CD4-positive, alpha-beta T cell treated with Interleukin-2 at 100 ng/mL for 4 hours (primary cell): Measurements from ENCODE around the gene RNF144A.
"Not testable (repeated sequence)": the region's sequence is repeated elsewhere in the genome, so short reads cannot be mapped to it uniquely, and the experiment has no call there.

ENCODE experiments used
- DNase-seq: peaks from one replicate; pipeline ENCODE4 v3.0.0-alpha.2; 2020; ENCODE audit warnings: low spot score

RNF144A gene

DNA sequence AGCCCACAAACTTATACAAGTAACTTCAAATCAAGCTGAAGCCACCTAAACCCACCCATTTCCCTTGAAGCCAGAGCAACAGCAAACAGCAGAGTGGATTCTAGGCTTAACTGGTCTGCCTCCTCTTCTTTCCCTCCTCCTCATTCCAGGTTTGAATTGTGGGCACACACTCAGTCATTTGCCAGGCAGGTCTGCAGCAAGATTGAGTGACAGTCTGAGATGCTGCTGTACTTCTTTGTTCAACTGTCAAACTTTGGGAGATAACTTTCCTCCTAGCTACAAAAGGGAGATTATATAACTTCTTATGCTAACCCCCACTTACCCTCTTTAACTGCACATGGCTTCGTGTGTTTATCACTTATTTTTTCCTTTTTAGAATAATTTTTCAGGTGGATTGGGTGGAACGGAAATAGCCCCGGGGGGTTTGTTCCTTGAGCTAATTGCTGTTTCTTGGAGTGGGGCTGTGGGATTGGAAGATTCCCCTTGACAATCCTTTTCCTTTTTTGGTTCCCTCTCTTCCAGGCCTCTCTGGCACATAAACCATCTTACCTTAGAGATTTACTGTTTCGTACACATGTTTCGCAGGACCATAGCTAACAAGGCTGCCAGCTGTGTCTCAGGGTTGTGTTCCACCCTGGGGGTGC lies 55.0 kb downstream of the RNF144A start:
- no peak for DNase-seq

DNA sequence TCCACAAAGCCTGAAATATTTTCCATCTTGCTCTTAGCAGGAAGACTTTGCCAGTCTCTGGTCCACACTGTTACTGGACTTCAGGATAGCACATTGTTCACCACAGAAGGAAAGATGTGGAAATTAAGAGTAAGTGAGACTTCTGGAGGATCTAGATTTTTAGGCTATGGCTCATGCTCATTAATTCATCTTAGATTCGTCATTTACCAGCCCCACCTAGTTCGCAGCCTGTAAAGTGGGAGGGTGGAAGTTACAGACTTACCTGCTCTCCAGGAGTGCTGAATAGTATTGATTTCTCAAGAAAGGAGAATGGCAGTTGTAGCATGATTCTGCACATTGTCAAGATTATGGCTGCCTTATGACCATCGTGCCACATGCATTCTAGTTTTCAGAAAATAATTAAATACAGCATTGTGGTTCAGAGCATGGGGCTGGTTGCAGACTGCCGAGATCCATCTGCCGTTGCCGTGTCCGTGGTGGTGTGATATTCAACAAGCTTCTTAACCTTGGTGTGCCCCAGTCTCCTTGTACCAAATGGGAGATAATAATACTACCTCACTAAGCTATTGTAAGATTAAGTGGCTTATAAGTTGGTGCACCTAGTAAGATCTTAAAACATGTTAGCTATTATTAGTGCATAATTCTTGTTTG lies 56.8 kb downstream of the RNF144A start:
- DNase-seq: no peak

- DNase-seq: no peak
These were observed 58.8 kb downstream of the RNF144A start for GRCh38 chr2:6975988-6976387.

GRCh38 chr2:6977113-6977741 lies 60.0 kb downstream of the RNF144A start:
- no peak for DNase-seq

GRCh38 chr2:6977786-6978185 lies 60.6 kb downstream of the RNF144A start:
- no peak for DNase-seq

DNA sequence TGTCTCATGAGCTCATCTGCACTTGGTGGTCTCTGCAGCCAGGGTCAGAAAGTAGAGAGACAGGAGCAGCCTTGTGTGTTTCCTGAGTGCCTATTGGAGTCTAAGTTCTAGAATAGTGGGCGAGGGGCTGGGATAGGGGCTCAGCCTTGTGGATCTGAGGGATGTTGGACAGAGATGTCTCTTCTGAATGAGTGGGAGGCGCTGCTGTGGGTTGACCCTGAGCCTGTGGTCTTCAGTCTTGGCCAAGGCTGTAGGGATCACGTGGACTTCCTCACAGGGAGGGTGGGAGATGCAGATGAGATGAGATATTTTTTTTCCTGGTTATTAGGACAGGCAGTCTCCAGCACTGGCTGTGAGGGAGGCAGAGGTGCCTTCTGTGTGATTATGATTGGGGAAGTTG lies 61.8 kb downstream of the RNF144A start:
- no peak for DNase-seq

DNA sequence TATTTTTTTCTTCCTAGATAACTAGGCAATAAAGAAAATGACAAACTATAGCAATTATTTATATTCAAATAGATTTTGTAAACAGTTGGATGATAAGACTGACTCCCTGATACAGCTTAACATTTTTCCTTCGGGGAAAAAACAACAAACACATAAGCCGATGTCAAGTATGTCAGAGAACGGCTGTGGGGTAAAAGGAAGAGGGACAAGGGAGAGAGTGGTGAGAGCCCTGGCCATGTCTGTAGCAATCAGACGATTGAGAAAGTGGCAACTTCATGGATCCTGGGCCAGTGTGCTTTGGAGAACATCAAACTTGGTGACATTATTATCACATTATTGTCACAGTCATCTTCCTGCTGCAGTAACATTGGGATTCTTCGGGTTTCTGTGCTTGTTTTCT lies 65.2 kb downstream of the RNF144A start:
- DNase-seq: no peak

DNA sequence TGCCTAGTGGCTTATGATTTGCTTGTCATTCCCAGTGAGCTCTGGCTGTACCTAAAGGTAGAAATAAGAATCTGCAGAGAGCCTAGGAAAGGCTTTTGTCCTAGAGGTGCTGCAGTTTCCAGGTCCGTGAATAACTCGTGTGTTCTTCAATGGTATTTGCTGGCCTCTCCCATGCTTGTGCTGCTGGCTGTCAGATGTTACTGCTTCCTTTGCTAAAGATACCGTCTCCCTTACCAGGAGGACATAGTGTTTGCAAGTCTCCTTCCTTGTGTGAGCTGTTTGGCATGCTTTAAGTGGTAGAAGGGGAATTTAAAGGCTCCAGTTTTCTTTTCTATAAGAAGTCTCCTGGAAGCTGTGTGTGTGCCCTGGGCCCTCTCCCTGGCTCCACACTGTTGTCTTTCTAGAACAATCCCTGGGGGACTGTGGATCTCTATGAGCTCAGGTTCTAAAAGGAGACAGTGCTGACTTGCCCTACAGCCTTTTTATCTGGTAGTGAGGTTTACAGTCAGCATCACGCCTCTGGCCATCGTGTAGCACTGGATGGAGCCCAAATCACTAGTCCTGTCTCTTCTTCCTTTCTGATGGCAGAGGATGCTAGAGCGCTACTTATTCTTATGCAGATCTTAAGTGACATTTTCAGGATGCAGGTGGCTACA lies 65.8 kb downstream of the RNF144A start:
- no peak for DNase-seq

DNA sequence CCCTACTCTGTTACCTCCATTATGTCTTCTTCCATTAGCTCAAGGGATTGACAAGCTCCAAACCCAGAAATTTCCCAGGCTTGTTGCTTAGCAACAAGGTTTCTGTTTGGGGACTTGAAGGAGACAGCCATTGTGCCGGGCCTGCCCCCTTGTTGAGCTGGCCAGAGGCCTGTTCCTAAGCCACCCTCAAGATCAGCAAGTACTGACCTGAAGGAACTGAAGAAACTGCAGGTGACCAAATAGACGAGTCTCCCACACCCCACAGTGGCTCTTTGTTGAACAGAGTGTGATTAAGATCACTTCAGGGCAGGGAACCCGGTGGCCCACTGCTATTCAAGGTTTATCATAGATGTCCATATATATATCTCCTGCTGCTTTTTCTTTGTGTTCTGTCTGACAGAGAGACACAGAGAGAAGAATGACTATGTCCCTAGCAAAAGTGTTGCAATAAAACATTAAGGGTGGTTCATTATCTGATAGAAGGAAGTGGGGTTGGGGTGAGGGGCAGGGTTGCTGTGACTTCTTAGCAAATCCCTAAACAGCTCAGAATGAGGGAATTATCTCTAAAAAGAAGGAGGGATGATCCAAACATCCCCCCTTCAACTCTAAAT lies 69.2 kb downstream of the RNF144A start:
- no peak for DNase-seq

GRCh38 chr2:6986912-6987361 lies 69.7 kb downstream of the RNF144A start:
- DNase-seq: no peak

DNA sequence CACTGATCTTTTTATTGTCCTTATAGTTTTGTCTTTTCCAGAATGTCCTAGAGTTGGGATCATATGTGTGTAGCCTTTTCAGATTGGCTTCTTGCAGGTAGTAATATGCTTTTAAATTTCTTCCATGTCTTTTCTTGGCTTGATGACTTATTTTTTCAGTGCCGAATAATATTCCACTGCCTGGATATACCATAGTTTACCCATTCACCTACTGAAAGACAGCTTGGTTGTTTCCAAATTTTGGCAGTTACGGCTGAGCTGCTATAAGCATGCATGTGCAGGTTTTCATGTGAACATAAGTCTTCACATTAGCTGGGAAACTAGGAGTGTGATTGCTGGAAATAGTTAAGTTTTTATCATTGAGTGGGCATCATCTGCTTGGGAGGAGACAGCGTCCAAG lies 73.7 kb downstream of the RNF144A start:
- DNase-seq: no peak

- DNase-seq: no peak
These were observed 75.6 kb downstream of the RNF144A start for GRCh38 chr2:6992794-6993228.

DNA sequence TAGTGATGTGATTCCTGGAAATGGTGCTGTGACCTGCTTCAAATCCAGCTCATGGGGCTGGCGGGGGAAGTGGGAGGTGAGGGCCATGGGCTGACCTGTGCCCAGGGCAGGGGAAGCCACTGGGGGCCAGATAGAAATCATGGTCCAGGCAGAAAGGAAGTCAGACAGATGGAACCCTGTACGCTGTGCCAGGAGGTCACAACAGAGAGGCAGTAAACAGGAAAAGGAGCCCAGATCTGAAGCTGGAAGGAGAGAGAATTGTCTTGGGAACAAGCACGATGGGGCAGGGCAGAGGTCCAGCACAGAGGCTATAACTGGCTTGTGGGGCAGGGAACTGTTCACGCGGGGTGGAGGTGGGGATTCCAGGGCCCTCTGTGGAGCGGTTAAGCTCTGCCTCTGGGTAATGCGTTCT lies 76.0 kb downstream of the RNF144A start:
- no peak for DNase-seq

DNA sequence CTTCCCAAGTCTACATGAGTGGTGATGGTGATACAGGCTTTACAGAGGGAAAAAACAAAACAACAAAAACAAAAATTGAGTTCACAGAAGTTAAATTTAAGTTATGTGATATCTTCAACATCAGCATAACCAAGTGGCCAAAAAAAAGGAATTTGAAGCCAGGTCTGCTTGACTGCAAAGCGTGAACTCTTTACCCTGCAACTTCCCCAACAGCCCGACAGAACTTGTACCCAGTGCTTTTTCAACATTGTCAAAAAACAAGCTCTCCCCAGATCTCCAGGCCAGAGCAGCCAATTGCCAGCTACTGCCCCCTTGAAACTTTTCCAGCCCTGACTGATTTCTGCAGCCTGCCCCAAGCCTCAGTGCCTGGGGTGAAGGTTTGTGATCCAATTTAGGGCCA lies 76.7 kb downstream of the RNF144A start:
- DNase-seq: no peak

- DNase-seq: no peak
These were observed 77.4 kb downstream of the RNF144A start for GRCh38 chr2:6994536-6995128.

GRCh38 chr2:6995391-6996097 lies 78.3 kb downstream of the RNF144A start:
- no peak for DNase-seq

GRCh38 chr2:6999211-6999877 lies 82.1 kb downstream of the RNF144A start:
- no peak for DNase-seq

DNA sequence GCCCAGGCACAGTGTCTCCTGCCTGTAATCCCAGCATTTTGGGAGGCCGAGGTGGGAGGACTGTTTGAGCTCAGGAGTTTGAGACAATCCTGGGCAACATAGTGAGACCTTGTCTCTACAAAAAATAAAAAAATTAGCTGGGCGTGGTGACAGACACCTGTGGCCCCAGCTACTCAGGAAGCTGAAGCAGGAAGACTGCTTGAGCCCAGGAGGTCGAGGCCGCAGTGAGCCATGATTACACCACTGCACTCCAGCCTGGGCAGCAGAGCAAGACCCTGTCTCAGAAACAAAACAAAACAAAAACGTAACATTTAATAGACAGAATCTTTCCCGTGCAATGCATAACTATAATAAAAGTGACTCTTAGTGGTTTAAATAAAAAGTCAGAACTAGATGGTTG lies 84.2 kb downstream of the RNF144A start:
- DNase-seq: not testable (repeated sequence)

DNA sequence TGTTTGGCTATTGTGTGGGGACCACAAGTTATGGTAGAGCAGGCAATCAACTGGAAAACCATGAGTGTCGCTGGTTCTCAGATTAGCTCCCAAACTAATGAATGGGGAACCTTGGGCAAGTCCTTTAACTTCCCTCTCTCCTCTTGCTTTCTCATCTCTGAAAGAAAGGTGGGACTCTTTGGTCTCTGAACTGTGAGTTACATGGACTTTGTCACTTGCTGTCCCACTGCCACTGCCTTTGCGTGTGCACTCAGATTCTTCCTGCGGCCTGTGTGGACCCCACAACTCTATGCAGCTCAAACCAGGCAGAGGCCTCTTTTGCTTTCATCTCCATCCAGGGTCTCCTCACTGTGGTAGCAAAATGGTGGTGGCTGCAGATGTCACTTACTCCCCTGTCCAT lies 86.7 kb downstream of the RNF144A start:
- no peak for DNase-seq

- DNase-seq: no peak
These were observed 87.4 kb downstream of the RNF144A start for GRCh38 chr2:7004636-7005035.

DNA sequence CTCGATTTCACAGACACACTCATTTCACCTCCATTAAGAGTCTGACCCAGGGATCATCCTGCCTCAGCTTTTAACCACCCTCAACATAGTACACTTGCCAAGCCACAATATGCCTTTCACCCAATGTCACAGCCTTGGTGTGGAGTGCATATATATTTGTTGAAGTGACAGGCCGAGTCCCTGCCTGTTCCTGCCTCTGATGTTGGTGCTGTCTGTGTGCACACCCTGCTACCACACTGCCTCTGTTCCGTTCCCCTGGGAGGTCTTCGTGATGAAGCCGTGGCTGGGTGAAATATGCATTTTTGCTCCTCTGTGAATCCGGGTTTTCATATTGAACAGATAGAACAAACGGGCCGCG lies 90.3 kb downstream of the RNF144A start:
- DNase-seq: no peak
